HG03108 (cell line): Measurements from ENCODE around the gene IFT81.
"Not testable (repeated sequence)": the region's sequence is repeated elsewhere in the genome, so short reads cannot be mapped to it uniquely, and the experiment has no call there.

ENCODE experiments used
- ATAC-seq: cut with Tn5 transposase; IDR thresholded peaks from one replicate; pipeline ENCODE4 v1.9.1; 2021; ENCODE audit warnings: moderate library complexity; ENCODE audit not compliant: unreplicated experiment

Gene IFT81

GRCh38 chr12:110244372-110244771 lies 120.2 kb downstream of the IFT81 start:
- ATAC-seq: no peak

GRCh38 chr12:110244829-110245228 lies 120.7 kb downstream of the IFT81 start:
- no peak for ATAC-seq

- ATAC-seq: no peak
Observed at GRCh38 chr12:110245369-110245772, 121.2 kb downstream of the IFT81 start.

- no peak for ATAC-seq
Observed at GRCh38 chr12:110246636-110247339, 122.6 kb downstream of the IFT81 start.

GRCh38 chr12:110247340-110248095 lies 123.4 kb downstream of the IFT81 start:
- ATAC-seq: no peak

GRCh38 chr12:110248096-110248447 lies 123.9 kb downstream of the IFT81 start:
- ATAC-seq: no peak

GRCh38 chr12:110249105-110249504 lies 124.9 kb downstream of the IFT81 start:
- ATAC-seq: no peak

GRCh38 chr12:110249716-110250225 lies 125.6 kb downstream of the IFT81 start:
- ATAC-seq: no peak

GRCh38 chr12:110251381-110251780 lies 127.2 kb downstream of the IFT81 start:
- ATAC-seq: no peak

- ATAC-seq: no peak
Observed at GRCh38 chr12:110252716-110253115, 128.6 kb downstream of the IFT81 start.

- no peak for ATAC-seq
Observed at GRCh38 chr12:110253176-110253575, 129.0 kb downstream of the IFT81 start.

GRCh38 chr12:110254971-110255540 lies 130.9 kb downstream of the IFT81 start:
- ATAC-seq: no peak

- not testable (repeated sequence) for ATAC-seq
Observed at GRCh38 chr12:110255890-110256456, 131.8 kb downstream of the IFT81 start.

GRCh38 chr12:110256780-110257431 lies 132.7 kb downstream of the IFT81 start:
- no peak for ATAC-seq

GRCh38 chr12:110258466-110258865 lies 134.3 kb downstream of the IFT81 start:
- no peak for ATAC-seq

- ATAC-seq: no peak
Observed at GRCh38 chr12:110262442-110263388, 138.6 kb downstream of the IFT81 start.

GRCh38 chr12:110266381-110266960 lies 142.3 kb downstream of the IFT81 start:
- no peak for ATAC-seq

- no peak for ATAC-seq
Observed at GRCh38 chr12:110266980-110267620, 142.9 kb downstream of the IFT81 start.
